Measurements from ENCODE around the gene OBSL1. TPM values are rescaled to one million over a fixed set of nuclear protein-coding genes. Genes with fewer than 3 reads are reported as not detected.

The OBSL1 gene
- total RNA-seq, 1 experiment from 2014 or later, result 25.5 TPM

DNA sequence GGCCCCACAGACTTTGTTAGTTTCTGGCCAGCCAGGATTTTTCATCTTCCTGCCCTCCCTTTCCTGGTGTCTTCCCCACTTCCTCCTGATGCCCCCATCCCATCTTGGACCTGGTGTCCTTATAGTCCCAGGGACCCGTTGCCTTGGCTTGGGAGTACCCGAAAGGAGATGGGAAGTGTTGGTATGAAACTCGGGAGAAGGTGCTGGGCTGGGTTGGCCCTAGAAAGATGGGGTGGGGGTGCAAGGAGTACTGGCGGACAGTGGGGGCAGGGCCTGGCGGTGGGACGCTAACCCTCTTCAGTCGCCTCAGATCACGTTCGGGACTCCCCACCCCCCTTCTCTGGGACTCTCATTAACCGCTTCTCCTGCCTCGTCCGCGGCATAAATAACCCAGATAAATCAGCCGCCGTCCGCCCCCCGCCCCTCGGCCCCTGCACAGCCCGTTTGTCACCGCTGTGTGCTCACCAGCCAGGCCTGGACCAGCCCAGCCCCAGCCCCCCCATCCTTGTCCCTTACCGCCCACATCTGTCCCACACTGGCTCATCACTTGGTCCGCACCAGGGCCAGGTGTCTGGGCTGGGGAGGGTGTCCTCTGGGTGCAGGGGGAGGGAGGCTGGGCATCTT is 60.7 kb downstream of the OBSL1 start:
- TF ChIP-seq SIN3A (IDR thresholded peaks at IDR 0.05; ENCODE audit: borderline replicate concordance, insufficient read depth, low read depth, low read length), result no peak
- no peaks in the 10 kb centered on the region for H3K36me3 ChIP-seq (ENCODE audit: control insufficient read depth, insufficient read depth, low read length)
- in situ Hi-C loops (cut with HindIII; ENCODE audit: low pct_unique_long_range_greater_than_20kb, low sequenced_read_pairs), result no loop called here
- ATAC-seq, result no peak
- ChIA-PET POLR2A (no interaction called here), CTCF (interaction anchor here (0.6 to 3.0 kb wide), 18 partner anchors 8 to 430 kb away, joined by 3 to 27 read pairs (median 5); partner anchors contain the start of gene GMPPA)
- intact Hi-C loops (cut with micrococcal nuclease; ENCODE audit: unreplicated experiment), result no loop called here
- H3K4me1 ChIP-seq (ENCODE audit: control insufficient read depth, insufficient read depth, low read length), result peaks cover 22% of the 10 kb centered on the region
- no TSS peak for BruUV-seq (replicated peaks)
- no peaks in the 10 kb centered on the region; the same call in 1 of the 2 replicates for H3K27me3 ChIP-seq (ENCODE audit: control insufficient read depth, insufficient read depth, low read length)
- DNase-seq (ENCODE audit: low read depth, low spot score), result no peak
- H3K9me3 ChIP-seq (ENCODE audit: control insufficient read depth, insufficient read depth, low read depth, low read length), result no peaks in the 10 kb centered on the region
- H3K4me3 ChIP-seq (ENCODE audit: low read depth in 2 of 2, low read length in 2 of 2), result peak overlapping the region in 1 of 2 experiments; percentile 49; a peak in 2 of 4 replicates
- H3K27ac ChIP-seq (ENCODE audit: low read length), result no peak overlapping the region

DNA sequence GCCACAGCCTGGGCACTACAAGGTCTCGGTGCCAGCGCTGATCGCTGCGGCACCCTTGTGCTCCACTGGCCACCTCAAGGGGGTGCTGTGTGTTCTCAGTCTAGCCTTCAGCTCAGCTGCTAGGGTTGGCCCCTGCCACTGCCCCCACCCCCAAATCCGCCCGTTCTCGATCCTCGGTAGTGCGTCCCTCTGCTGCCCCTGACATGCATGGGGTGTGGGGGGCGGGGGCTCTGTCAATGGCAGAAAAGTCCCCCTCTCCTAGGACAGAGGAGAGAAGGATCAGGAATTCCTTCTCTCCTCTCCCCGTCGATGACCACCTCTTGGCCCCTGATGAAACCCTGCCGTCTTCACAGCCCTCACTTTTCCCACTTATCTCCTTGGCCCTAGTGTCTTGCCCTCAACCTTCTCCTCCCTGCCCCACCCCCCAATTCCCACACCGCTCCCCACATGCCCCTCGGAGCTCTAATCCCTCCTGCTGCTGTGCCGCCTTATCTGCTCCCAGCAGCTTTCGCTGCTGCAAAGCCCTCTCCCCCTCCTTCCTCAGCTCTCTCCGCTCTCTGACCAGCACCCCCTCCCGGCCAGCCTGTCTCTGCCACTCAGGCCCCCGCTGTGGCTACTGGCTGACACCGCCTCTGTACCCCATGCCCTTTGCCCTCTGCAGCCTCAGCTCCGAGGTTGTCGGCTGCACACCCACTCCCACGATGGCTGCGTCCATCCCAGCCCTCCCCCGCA is 61.4 kb downstream of the OBSL1 start:
- intact Hi-C loops (cut with micrococcal nuclease; ENCODE audit: unreplicated experiment), result no loop called here
- no peaks in the 10 kb centered on the region for H3K9me3 ChIP-seq (ENCODE audit: control insufficient read depth, insufficient read depth, low read depth, low read length)
- TF ChIP-seq POLR2AphosphoS5 (IDR thresholded peaks at IDR 0.05; ENCODE audit: low read depth, low read length), result peak; percentile 45; the same call in 1 of the 2 replicates
- TF ChIP-seq, protein P1, sequence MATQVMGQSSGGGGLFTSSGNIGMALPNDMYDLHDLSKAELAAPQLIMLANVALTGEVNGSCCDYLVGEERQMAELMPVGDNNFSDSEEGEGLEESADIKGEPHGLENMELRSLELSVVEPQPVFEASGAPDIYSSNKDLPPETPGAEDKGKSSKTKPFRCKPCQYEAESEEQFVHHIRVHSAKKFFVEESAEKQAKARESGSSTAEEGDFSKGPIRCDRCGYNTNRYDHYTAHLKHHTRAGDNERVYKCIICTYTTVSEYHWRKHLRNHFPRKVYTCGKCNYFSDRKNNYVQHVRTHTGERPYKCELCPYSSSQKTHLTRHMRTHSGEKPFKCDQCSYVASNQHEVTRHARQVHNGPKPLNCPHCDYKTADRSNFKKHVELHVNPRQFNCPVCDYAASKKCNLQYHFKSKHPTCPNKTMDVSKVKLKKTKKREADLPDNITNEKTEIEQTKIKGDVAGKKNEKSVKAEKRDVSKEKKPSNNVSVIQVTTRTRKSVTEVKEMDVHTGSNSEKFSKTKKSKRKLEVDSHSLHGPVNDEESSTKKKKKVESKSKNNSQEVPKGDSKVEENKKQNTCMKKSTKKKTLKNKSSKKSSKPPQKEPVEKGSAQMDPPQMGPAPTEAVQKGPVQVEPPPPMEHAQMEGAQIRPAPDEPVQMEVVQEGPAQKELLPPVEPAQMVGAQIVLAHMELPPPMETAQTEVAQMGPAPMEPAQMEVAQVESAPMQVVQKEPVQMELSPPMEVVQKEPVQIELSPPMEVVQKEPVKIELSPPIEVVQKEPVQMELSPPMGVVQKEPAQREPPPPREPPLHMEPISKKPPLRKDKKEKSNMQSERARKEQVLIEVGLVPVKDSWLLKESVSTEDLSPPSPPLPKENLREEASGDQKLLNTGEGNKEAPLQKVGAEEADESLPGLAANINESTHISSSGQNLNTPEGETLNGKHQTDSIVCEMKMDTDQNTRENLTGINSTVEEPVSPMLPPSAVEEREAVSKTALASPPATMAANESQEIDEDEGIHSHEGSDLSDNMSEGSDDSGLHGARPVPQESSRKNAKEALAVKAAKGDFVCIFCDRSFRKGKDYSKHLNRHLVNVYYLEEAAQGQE (IDR thresholded peaks at IDR 0.05; ENCODE audit: insufficient read depth in 1 of 2, low read depth in 2 of 2, low read length in 1 of 2), result no peak
- TF ChIP-seq, protein P2, sequence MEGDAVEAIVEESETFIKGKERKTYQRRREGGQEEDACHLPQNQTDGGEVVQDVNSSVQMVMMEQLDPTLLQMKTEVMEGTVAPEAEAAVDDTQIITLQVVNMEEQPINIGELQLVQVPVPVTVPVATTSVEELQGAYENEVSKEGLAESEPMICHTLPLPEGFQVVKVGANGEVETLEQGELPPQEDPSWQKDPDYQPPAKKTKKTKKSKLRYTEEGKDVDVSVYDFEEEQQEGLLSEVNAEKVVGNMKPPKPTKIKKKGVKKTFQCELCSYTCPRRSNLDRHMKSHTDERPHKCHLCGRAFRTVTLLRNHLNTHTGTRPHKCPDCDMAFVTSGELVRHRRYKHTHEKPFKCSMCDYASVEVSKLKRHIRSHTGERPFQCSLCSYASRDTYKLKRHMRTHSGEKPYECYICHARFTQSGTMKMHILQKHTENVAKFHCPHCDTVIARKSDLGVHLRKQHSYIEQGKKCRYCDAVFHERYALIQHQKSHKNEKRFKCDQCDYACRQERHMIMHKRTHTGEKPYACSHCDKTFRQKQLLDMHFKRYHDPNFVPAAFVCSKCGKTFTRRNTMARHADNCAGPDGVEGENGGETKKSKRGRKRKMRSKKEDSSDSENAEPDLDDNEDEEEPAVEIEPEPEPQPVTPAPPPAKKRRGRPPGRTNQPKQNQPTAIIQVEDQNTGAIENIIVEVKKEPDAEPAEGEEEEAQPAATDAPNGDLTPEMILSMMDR (IDR thresholded peaks at IDR 0.05), result peak; percentile 94
- TF ChIP-seq TCF7L2 (IDR thresholded peaks at IDR 0.05; ENCODE audit: low read depth, low read length), result no peak
- no peak for TF ChIP-seq SIN3A (IDR thresholded peaks at IDR 0.05; ENCODE audit: borderline replicate concordance, insufficient read depth, low read depth, low read length)
- DNase-seq (ENCODE audit: low read depth, low spot score) (no peak), ATAC-seq (peak; percentile 91)
- H3K4me1 ChIP-seq (ENCODE audit: control insufficient read depth, insufficient read depth, low read length), result peaks cover 22% of the 10 kb centered on the region
- in situ Hi-C loops (cut with HindIII; ENCODE audit: low pct_unique_long_range_greater_than_20kb, low sequenced_read_pairs), result no loop called here
- no peak overlapping the region for H3K27ac ChIP-seq (ENCODE audit: low read length)
- H3K4me3 ChIP-seq (ENCODE audit: low read depth in 2 of 2, low read length in 2 of 2), result peak overlapping the region; percentile 33 to 49
- H3K27me3 ChIP-seq (ENCODE audit: control insufficient read depth, insufficient read depth, low read length), result no peaks in the 10 kb centered on the region; the same call in 1 of the 2 replicates
- BruUV-seq (replicated peaks), result no TSS peak
- POLR2A ChIA-PET, result no interaction called here
- H3K36me3 ChIP-seq (ENCODE audit: control insufficient read depth, insufficient read depth, low read length), result no peaks in the 10 kb centered on the region
- CTCF ChIA-PET, result interaction anchor here (0.6 to 3.0 kb wide), 22 partner anchors 8 to 429 kb away, joined by 3 to 27 read pairs (median 5); partner anchors contain the start of genes DNPEP and GMPPA

Measured in Panc1 (cell line).